GM23338 (cell line): Measurements from ENCODE around the gene PLAGL1. TPM values are rescaled to one million over a fixed set of nuclear protein-coding genes. Genes with fewer than 3 reads are reported as not detected.

Experiments
- ATAC-seq: fragments of 200-7000 bp; cut with Tn5 transposase; 3 replicates; pipeline ENCODE4 v1.9.1; 2020
- DNase-seq: peaks from one replicate; pipeline ENCODE4 v3.0.0-alpha.2; 2015; ENCODE audit warnings: low spot score
- H2AFZ ChIP-seq: fragments of 200-600 bp; sonication (generic); 2 replicates; pipeline ENCODE4 v1.8.0; 2016; ENCODE audit warnings: antibody characterized with exemption, mild to moderate bottlenecking, moderate library complexity
- H3F3A ChIP-seq: fragments of 200-600 bp; sonication (generic); replicated peaks from 2 replicates; pipeline ENCODE4 v1.8.0; 2017; ENCODE audit warnings: antibody characterized with exemption, mixed run types, low read depth
- H3K27ac ChIP-seq: fragments of 200-600 bp; sonication (generic); 2 replicates; pipeline ENCODE4 v1.6.1; 2016; ENCODE audit warnings: low read depth
- H3K27me3 ChIP-seq: fragments of 200-600 bp; sonication (generic); 2 replicates; pipeline ENCODE4 v1.8.0; 2016; ENCODE audit warnings: mild to moderate bottlenecking, mixed run types, moderate library complexity; ENCODE audit not compliant: insufficient read depth
- H3K36me3 ChIP-seq: fragments of 200-600 bp; sonication (generic); 2 replicates; pipeline ENCODE4 v1.8.0; 2016; ENCODE audit warnings: mild to moderate bottlenecking; ENCODE audit not compliant: insufficient read depth
- H3K4me1 ChIP-seq: fragments of 200-600 bp; sonication (generic); 2 replicates; pipeline ENCODE4 v1.8.0; 2016; ENCODE audit warnings: mild to moderate bottlenecking, moderate library complexity; ENCODE audit not compliant: insufficient read depth
- H3K4me2 ChIP-seq: fragments of 200-600 bp; sonication (generic); 2 replicates; pipeline ENCODE4 v1.7.1; 2017; ENCODE audit warnings: mixed run types
- H3K4me3 ChIP-seq: fragments of 200-600 bp; sonication (generic); 2 replicates; pipeline ENCODE4 v1.6.1; 2016; ENCODE audit warnings: mixed run types
- H3K79me2 ChIP-seq: fragments of 200-600 bp; sonication (generic); replicated peaks from 2 replicates; pipeline ENCODE4 v1.8.0; 2017; ENCODE audit warnings: mild to moderate bottlenecking; ENCODE audit not compliant: insufficient read depth
- H3K9me2 ChIP-seq: fragments of 200-600 bp; sonication (generic); 2 replicates; pipeline ENCODE4 v1.8.0; 2017; ENCODE audit not compliant: insufficient read depth
- H4K20me1 ChIP-seq: fragments of 200-600 bp; sonication (generic); replicated peaks from 2 replicates; pipeline ENCODE4 v1.8.0; 2017; ENCODE audit warnings: mild to moderate bottlenecking; ENCODE audit not compliant: insufficient read depth
- H3K27ac Mint-ChIP-seq: 2 replicates; pipeline ENCODE4 v1.8.0; 2020; ENCODE audit warnings: inconsistent platforms, mild to moderate bottlenecking, moderate library complexity, mixed read lengths
- H3K27me3 Mint-ChIP-seq: 3 replicates; pipeline ENCODE4 v1.8.0; 2022; ENCODE audit warnings: low read depth, mild to moderate bottlenecking, moderate library complexity, mixed read lengths, inconsistent platforms; ENCODE audit not compliant: insufficient read depth, poor library complexity
- H3K36me3 Mint-ChIP-seq: 3 replicates; pipeline ENCODE4 v1.8.0; 2021; ENCODE audit warnings: low read depth, mild to moderate bottlenecking, inconsistent platforms, moderate library complexity, mixed read lengths
- H3K4me1 Mint-ChIP-seq: 3 replicates; pipeline ENCODE4 v1.8.0; 2020; ENCODE audit warnings: mild to moderate bottlenecking, inconsistent platforms, mixed read lengths
- H3K4me3 Mint-ChIP-seq: 3 replicates; pipeline ENCODE4 v1.8.0; 2021; ENCODE audit warnings: moderate library complexity, mild to moderate bottlenecking, inconsistent platforms, mixed read lengths
- H3K9me3 Mint-ChIP-seq: 3 replicates; pipeline ENCODE4 v1.8.0; 2020; ENCODE audit warnings: moderate library complexity, mild to moderate bottlenecking, inconsistent platforms, mixed read lengths
- CREB1 ChIP-seq: fragments of 250-450 bp; sonication (Bioruptor Pico); IDR thresholded peaks from 2 replicates; pipeline ENCODE4 v1.5.0; 2020; ENCODE audit warnings: low read depth, mild to moderate bottlenecking, moderate library complexity
- EZH2 ChIP-seq: fragments of 200-600 bp; sonication (generic); IDR thresholded peaks from one replicate; pipeline ENCODE4 v1.8.0; 2017; ENCODE audit warnings: antibody characterized with exemption, mild to moderate bottlenecking, low read depth; ENCODE audit not compliant: unreplicated experiment
- EZH2phosphoT487 ChIP-seq: fragments of 200-600 bp; sonication (generic); IDR thresholded peaks from one replicate; pipeline ENCODE4 v1.8.1; 2018; ENCODE audit warnings: antibody characterized with exemption; ENCODE audit not compliant: unreplicated experiment
- JUNB ChIP-seq: IDR thresholded peaks from one replicate; pipeline ENCODE4 v1.6.1; 2016; ENCODE audit warnings: antibody characterized with exemption; ENCODE audit not compliant: unreplicated experiment
- NANOG ChIP-seq: IDR thresholded peaks from 2 replicates; pipeline ENCODE4 v1.6.1; 2016; ENCODE audit warnings: antibody characterized with exemption, borderline replicate concordance
- POLR2AphosphoS5 ChIP-seq: IDR thresholded peaks from 2 replicates; pipeline ENCODE4 v1.6.1; 2016; ENCODE audit warnings: antibody characterized with exemption, low read depth
- STAT1 ChIP-seq: IDR thresholded peaks from one replicate; pipeline ENCODE4 v1.6.1; 2016; ENCODE audit warnings: antibody characterized with exemption; ENCODE audit not compliant: unreplicated experiment
- ZNF114 ChIP-seq: fragments of 250-450 bp; sonication (Bioruptor Pico); IDR thresholded peaks from 2 replicates; pipeline ENCODE4 v1.5.0; 2020; ENCODE audit warnings: mild to moderate bottlenecking, moderate library complexity
- ZNF331 ChIP-seq: fragments of 250-450 bp; sonication (Bioruptor Pico); IDR thresholded peaks from 2 replicates; pipeline ENCODE4 v1.5.0; 2020; ENCODE audit warnings: low read depth, mild to moderate bottlenecking, moderate library complexity
- polyA plus RNA-seq: library from polyadenylated mRNA; unstranded; fragments of >200 nt; fragmentation: Nextera tagmentation; extraction: Ambion mirVana; gene quantifications from 2 replicates; pipeline ENCODE4 v1.2.1, GENCODE V29; 2016
- total RNA-seq: library from RNA; depleted of rRNA; stranded (reverse); fragments of >200 nt; shearing (Covaris generic); gene quantifications from 2 replicates; pipeline ENCODE4 v1.2.3, GENCODE V29; 2014
- TF ChIP-seq, protein P1 (sequence below): IDR thresholded peaks from one replicate; pipeline ENCODE4 v1.6.1; 2018; ENCODE audit warnings: antibody characterized with exemption; ENCODE audit not compliant: unreplicated experiment
- TF ChIP-seq, protein P2 (sequence below), 2 experiments: fragments of 200-600 bp in 1 of 2; sonication (generic) in 1 of 2; conservative IDR thresholded peaks; 2 replicates each; pipeline versions ENCODE4 v1.5.1 to v1.6.1; 2016 to 2017; ENCODE audit warnings: antibody characterized with exemption in 2 of 2, low read depth in 2 of 2, mild to moderate bottlenecking in 2 of 2, moderate library complexity in 1 of 2

PLAGL1 gene
- total and polyA plus RNA-seq, 2 experiments from 2014 or later = 0.90 to 1.7 TPM

DNA sequence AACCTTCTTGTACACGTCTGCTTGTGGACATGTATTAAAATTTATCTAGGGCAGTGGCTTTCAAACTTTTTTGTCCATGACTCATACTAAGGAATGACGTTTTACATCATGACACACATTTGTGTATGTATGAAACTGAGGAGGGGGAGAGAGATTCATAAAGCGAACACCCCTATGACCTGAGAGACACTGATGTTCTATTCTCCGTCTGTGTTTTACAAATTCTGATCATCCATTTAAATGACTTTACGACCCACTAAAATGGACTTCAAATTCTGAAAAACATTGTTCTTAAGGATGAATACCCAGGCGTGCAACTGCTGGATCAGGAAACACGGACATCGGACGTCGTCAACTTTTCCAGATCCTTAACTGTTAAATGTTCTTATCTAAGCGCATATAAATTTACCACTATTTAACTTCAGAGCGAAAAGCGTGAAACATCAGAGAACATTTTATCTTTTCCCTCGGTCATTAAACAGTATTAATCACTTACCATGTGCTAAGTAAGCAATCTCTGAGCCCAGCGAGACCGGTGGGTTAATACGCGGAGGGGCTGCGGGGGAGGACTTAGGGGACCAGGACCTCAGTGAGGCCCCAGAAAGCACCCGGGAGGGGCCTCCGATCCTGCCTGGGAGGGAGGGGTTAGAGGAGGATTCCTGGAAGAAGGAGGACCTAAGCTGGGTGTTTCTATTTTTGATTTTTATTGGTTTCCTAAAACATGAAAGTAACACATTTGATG lies 1.2 kb downstream of the PLAGL1 start:
- Histone ChIP-seq H3F3A (no peaks in the 10 kb centered on the region), H3K4me1 (peaks cover 5% of the 10 kb centered on the region; the same call in 1 of the 2 replicates), H4K20me1 (peaks cover 6% of the 10 kb centered on the region; the same call in 1 of the 2 replicates), H3K27ac (no peak overlapping the region), H3K79me2 (no peaks in the 10 kb centered on the region), H3K4me2 (peak overlapping the region; percentile 81; the same call in 1 of the 2 replicates), H2AFZ (no peak overlapping the region), H3K36me3 (peaks cover 3% of the 10 kb centered on the region; the same call in 1 of the 2 replicates), H3K9me2 (no peaks in the 10 kb centered on the region), H3K4me3 (peak overlapping the region; percentile 70), H3K27me3 (peaks cover 85% of the 10 kb centered on the region)
- peak; percentile 33 for DNase-seq
- TF ChIP-seq EZH2phosphoT487 (no peak), EZH2 (peak; percentile 73), JUNB (no peak)
- Mint-ChIP-seq H3K4me3 (peak overlapping the region; percentile 63), H3K36me3 (peaks cover 4% of the 10 kb centered on the region; the same call in 2 of the 3 replicates), H3K27ac (no peak overlapping the region), H3K4me1 (peaks cover 8% of the 10 kb centered on the region), H3K27me3 (peaks cover 53% of the 10 kb centered on the region), H3K9me3 (peaks cover 23% of the 10 kb centered on the region)
- ATAC-seq = peak; percentile 27; the same call in 2 of the 3 replicates

DNA sequence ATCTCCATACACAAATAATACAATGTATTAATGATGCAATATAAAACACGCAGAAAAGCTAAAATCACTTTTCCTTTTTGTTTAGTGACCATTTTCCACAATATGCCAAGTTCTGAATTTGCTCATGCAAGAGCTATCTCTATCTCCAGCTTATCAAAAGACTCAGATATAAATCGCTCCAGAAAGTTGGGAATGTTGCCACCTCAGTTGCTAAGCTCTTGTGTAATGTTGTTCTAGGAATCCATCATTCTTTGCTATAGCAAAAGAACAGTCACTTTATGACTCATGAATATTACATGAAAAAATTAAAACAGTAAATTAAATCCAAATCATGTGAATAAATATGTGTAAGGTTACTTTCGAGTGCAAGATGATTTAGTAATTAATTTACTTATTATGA lies 8.7 kb downstream of the PLAGL1 start:
- no peak overlapping the region for H3K4me3 ChIP-seq
- peaks cover 24% of the 10 kb centered on the region for H3K9me3 Mint-ChIP-seq
- H3K4me1 Mint-ChIP-seq = peaks cover 6% of the 10 kb centered on the region; the same call in 2 of the 3 replicates
- H3K36me3 Mint-ChIP-seq = peaks cover 8% of the 10 kb centered on the region; the same call in 2 of the 3 replicates
- no peak overlapping the region for H2AFZ ChIP-seq
- no peaks in the 10 kb centered on the region for H3K79me2 ChIP-seq
- H3K27me3 ChIP-seq = peaks cover 25% of the 10 kb centered on the region
- no peak overlapping the region for H3K4me3 Mint-ChIP-seq
- H3K4me1 ChIP-seq = 0 out of 2 replicates have a peak, but pooled peaks cover 3% of the 10 kb centered on the region
- H4K20me1 ChIP-seq = no peaks in the 10 kb centered on the region
- no peak overlapping the region for H3K27ac ChIP-seq
- no peaks in the 10 kb centered on the region for H3F3A ChIP-seq
- H3K27me3 Mint-ChIP-seq = no peaks in the 10 kb centered on the region
- ATAC-seq (no peak), DNase-seq (no peak)
- peaks cover 3% of the 10 kb centered on the region; the same call in 1 of the 2 replicates for H3K36me3 ChIP-seq
- no peaks in the 10 kb centered on the region for H3K9me2 ChIP-seq
- H3K4me2 ChIP-seq = no peak overlapping the region
- no peak overlapping the region for H3K27ac Mint-ChIP-seq
- TF ChIP-seq STAT1 (no peak), ZNF114 (no peak), NANOG (no peak), CREB1 (CRISPR knock-in tag) (no peak), ZNF331 (CRISPR knock-in tag) (no peak), JUNB (no peak), EZH2 (no peak), EZH2phosphoT487 (no peak), POLR2AphosphoS5 (no peak)
- TF ChIP-seq, protein P1, sequence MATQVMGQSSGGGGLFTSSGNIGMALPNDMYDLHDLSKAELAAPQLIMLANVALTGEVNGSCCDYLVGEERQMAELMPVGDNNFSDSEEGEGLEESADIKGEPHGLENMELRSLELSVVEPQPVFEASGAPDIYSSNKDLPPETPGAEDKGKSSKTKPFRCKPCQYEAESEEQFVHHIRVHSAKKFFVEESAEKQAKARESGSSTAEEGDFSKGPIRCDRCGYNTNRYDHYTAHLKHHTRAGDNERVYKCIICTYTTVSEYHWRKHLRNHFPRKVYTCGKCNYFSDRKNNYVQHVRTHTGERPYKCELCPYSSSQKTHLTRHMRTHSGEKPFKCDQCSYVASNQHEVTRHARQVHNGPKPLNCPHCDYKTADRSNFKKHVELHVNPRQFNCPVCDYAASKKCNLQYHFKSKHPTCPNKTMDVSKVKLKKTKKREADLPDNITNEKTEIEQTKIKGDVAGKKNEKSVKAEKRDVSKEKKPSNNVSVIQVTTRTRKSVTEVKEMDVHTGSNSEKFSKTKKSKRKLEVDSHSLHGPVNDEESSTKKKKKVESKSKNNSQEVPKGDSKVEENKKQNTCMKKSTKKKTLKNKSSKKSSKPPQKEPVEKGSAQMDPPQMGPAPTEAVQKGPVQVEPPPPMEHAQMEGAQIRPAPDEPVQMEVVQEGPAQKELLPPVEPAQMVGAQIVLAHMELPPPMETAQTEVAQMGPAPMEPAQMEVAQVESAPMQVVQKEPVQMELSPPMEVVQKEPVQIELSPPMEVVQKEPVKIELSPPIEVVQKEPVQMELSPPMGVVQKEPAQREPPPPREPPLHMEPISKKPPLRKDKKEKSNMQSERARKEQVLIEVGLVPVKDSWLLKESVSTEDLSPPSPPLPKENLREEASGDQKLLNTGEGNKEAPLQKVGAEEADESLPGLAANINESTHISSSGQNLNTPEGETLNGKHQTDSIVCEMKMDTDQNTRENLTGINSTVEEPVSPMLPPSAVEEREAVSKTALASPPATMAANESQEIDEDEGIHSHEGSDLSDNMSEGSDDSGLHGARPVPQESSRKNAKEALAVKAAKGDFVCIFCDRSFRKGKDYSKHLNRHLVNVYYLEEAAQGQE = no peak
- TF ChIP-seq, protein P2, sequence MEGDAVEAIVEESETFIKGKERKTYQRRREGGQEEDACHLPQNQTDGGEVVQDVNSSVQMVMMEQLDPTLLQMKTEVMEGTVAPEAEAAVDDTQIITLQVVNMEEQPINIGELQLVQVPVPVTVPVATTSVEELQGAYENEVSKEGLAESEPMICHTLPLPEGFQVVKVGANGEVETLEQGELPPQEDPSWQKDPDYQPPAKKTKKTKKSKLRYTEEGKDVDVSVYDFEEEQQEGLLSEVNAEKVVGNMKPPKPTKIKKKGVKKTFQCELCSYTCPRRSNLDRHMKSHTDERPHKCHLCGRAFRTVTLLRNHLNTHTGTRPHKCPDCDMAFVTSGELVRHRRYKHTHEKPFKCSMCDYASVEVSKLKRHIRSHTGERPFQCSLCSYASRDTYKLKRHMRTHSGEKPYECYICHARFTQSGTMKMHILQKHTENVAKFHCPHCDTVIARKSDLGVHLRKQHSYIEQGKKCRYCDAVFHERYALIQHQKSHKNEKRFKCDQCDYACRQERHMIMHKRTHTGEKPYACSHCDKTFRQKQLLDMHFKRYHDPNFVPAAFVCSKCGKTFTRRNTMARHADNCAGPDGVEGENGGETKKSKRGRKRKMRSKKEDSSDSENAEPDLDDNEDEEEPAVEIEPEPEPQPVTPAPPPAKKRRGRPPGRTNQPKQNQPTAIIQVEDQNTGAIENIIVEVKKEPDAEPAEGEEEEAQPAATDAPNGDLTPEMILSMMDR (conservative IDR thresholded peaks at IDR 0.05; ENCODE audit: low read depth in 2 of 2) = no peak
